ENCODE results near the gene HNF4A.
"Not testable (repeated sequence)": the region's sequence is repeated elsewhere in the genome, so short reads cannot be mapped to it uniquely, and the experiment has no call there.

The HNF4A gene

DNA sequence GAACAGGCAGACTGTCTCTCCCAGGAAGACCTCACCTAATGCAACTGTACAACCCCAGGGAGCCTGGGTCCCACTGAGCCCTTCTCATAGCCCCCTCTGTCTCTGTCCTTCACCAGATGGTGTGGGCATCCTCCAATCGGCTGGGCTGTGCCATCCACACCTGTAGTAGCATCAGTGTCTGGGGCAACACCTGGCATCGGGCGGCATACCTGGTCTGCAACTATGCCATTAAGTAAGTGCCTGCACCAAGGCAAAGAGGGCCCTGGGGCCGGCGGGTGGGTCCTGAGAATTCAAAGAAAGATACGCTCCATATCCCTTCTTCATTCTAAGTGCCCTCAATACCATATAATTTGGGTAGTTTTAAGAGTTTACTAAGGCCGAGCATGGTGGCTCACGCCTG, 10.4 kb upstream of the HNF4A start:
- DNase-seq (ENCODE audit: low read depth, low spot score) = no peak

DNA sequence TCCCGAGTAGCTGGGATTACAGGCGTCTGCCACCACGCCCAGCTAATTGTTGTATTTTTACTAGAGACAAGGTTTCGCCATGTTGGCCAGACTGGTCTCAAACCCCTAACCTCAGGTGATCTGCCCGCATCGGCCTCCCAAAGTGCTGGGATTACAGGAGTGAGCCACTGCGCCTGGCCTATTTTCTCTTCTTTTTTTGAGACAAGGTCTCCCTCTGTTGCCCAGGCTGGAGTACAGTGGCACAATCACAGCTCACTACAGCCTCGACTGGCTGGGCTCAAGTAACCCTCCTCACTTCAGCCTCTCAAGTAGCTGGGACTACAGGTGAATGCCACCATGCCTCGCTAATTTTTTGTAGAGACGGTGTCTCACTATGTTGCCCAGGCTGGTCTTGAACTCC, 9.6 kb upstream of the HNF4A start:
- not testable (repeated sequence) for DNase-seq (ENCODE audit: low read depth, low spot score)

DNA sequence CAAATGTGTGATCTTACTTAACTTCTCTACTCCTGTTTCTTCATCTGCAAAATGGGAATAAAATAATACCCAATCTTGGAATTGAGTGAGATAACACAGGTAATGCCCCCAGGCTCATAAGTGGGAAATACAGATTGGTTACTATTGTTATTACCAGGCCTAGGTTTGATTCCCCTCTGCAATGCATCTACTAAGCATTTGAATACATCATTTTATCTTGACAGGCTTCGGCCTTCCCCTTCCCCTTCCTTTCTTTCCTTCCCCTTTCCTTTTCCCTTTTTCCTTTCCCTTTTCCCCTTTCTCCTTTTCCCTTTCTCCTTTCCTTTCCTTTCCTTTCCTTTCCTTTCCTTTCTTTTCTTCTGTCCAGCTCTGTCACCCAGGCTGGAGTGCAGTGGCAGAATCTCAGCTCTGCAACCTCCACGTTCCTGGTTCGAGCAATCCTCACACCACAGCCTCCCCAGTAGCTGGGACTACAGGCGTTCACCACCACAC, 7.3 kb upstream of the HNF4A start:
- DNase-seq (ENCODE audit: low read depth, low spot score) = no peak

DNA sequence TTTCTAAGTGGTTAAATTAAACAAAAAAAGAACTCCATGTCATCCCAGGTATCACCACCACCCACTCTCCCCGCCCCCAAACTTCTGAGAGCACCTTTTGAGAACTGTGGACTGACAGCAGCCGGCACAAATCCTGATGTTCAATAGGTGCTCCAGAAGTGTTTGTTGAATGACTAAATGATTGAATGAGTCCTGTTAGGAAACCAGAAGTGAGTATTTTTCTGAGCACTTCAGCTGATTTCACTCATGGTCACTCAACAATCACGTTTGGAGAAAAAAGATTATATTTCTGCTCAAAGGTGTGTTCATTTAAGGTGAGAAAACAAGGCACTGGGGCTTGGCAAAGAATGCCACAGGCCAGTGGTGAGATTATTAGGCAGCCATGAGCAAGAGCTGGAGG, 6.2 kb upstream of the HNF4A start:
- no peak for DNase-seq (ENCODE audit: low read depth, low spot score)

DNA sequence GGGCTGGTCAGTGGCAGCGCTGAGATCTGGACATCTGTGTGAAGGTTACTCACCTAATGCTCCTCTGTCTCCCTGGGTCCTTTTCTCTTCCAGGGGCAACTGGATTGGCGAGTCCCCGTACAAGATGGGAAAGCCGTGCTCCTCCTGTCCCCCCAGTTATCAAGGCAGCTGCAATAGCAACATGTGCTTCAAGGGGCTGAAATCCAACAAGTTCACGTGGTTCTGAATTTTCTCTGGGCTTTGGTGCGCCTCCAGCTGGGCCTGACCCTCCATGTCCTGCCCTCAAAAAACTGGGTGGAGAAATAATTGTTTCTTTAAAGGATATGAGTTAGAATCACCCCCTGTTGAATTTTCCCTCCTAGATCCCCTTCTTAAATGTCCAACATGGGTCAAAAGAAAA, 4.9 kb upstream of the HNF4A start:
- DNase-seq (ENCODE audit: low read depth, low spot score) = no peak

DNA sequence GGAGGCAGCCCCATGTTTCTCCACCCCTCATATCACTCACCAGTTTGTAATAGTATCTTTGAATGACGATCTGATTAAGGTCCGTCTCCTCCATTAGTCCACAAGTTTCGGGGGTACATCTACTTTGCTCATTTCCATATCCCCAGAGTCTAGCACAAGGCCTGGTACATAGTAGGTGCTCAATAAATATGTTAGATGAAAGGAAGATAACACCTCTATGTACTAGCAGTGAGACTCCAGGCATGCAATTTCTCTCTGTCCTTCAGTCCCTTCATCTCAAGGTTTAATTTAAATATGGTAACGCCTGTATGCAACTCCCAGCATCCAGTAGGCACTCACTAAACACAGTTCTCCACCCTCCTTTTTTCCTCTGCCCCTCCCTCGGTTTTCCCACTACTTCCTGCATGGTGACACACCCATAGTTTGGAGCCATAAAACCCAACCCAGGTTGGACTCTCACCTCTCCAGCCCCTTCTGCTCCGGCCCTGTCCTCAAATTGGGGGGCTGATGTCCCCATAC, 461 bp upstream of the HNF4A start:
- no peak for DNase-seq (ENCODE audit: low read depth, low spot score)

DNA sequence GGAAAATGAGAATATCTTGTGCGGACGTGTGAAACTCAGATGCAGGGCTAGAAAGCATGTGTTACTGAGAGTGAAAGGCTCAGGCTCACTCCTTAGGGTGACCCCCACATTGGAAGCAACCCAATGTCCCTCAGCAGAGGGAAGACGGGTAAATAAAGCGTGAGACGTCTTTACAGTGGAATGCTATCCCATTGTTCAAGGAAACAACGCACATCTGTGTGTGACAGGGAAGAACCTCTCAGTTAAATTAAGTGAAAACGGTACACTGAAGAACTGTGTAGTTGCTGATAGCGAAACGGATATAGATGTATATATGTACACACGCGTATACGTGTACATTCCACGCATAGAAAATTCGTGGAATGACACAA, 839 bp downstream of the HNF4A start:
- no peak for DNase-seq (ENCODE audit: low read depth, low spot score)

DNA sequence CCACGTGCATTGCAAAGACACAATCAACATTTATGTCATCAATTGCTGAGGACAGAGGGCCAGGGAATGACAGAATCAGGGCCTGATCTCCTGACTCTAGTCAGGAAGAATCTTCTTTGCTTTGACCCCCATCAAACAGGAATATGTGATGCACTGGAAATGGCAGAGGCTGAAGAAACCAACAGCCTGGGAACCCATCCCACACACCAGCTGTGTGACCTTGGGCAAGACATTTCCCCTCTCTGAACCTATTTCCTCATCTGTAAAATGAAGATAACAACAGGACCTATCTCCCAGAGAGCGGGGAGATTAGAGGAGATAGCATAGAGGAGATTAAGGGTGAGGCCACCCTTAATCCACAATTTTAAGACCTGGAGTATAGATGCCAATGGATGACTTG, 1.5 kb downstream of the HNF4A start:
- DNase-seq (ENCODE audit: low read depth, low spot score) = no peak

DNA sequence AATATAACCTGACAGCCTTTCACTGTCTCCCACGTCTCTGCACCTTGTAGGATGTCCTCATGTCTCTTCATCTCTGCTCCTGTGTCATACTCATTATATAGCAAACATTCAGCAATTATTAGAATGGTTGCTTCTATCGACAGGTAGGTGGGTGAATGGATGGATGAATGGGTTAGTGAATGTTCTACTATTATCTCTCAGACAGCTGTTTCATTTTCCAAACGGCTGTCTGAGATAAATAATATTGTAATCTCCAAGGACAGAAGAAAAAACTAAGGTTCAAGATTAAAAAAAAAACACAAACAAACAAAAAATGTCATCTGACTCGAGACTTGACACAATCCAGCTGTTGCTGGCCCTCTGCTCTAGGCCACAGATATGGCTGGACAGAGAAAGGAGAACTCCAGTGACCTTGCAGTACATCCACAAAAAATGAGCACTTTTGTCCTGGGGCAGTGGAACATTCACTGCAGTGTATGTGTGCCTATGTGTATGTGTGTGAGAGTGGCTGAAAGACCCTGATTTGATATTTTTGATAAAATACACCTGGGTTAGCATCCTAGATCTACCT, 2.1 kb downstream of the HNF4A start:
- no peak for DNase-seq (ENCODE audit: low read depth, low spot score)

DNA sequence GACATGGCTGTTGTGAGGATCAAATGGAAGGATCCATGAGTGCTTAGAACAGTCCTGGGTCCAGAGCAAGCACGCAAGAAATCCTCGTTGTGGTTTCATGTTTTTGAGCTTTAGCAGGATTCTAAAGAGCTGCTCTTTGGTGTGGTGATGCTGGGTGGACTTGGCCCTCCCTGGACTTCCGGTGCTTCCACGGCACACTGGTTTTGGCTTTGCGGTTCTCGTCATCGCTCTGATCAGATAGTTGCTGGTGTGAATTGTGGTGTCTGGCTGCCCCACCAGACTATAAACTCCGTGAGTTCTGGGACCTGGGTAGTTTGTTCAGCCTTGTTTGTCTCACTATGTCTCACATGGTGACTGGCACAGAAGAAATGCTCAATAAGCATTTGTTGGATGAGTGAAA, 3.3 kb downstream of the HNF4A start:
- DNase-seq (ENCODE audit: low read depth, low spot score) = no peak

DNA sequence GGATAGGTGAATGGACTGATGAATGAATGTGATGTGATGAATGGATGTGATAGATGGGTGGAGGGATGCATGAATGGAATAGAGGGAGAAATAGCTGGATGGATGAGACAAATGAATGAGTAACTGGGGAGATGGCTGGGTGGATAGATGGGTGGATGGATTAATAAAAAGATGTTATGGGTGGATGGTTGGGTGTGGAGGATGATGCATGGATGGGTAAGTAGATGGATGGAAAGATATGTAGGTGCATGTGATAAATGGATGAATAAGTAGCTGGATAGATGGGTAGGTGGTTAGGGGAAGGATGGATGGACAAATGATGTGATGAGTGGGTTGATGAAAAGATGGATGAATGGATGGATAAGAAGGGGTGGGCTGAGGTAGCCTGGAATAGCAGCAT, 4.7 kb downstream of the HNF4A start:
- no peak for DNase-seq (ENCODE audit: low read depth, low spot score)

DNA sequence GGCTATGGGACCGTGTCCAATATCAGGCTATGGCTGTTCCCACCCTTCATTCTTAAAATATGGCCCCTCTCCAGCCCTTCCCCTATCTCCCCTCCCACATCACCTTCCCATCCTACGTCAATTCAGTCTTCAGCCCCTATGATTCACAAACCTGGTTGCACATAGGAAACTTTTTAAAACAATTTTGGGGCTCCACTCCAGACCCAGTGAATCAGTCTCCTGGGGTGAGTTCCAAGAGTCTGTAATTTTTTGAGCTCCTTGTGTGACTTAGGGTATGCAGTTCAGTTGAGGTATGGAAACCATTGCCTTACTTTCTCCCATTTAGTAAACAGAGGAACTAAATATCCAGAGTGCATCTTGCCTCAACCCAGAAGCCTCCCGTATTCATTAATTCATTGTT, 5.5 kb downstream of the HNF4A start:
- no peak for DNase-seq (ENCODE audit: low read depth, low spot score)

DNA sequence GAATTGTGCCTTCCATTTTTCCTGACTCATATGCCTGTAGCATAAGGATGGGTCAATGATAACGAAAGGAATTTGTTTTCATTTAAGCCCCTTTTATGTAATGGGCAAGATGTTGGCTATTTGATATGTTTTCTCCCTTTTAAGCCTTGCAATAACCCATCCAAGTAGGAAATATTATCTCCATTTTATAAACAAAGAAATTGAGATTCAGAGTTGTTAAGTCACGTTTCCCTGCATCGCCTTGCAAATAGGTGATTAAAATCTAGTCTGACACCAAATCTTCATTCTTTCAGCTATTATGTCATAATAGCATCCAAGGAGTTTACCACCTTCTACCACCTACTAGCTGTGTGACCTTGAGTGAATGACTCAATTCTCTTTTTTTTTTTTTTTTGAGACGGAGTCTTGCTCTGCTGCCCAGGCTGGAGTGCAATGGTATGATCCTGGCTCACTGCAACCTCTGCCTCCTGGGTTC, 7.0 kb downstream of the HNF4A start:
- DNase-seq (ENCODE audit: low read depth, low spot score) = no peak

DNA sequence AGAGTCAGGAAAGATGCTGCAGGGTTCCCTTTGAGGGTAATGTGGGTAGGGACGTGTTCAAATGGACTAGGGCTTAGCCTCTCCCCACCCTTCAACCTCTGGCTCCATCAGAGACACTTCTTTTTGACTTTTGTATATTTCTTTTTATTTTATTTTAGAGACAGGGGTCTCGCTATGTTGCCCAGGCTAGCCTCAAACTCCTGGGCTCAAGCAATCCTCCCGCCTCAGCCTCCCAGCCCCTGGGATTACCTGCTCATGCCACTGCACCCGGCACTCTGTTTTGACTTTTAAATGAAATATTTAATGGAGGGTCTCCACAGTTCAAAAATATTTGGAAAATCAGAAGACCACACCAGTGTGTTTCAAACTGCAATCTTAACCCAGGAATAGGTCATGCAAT, 8.6 kb downstream of the HNF4A start:
- DNase-seq (ENCODE audit: low read depth, low spot score) = no peak

DNA sequence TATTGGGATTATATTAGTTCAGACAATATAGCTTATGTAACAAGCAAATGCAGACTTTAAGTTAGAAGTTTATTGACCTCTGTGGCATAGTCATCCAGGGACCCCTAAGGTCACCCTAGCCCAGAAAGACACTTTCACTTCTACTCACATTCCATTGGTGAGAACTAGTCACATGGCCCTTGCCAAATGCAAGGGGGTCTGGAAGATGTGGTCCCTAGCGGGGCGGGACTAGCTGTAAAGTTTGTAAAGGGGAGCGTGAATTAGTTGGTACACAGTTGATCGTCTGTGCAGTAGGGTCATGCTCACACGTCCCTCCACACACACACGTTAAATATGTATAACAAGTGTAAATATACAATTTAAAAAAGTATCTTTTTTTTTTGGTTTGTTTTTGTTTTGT, 9.3 kb downstream of the HNF4A start:
- no peak for DNase-seq (ENCODE audit: low read depth, low spot score)

DNA sequence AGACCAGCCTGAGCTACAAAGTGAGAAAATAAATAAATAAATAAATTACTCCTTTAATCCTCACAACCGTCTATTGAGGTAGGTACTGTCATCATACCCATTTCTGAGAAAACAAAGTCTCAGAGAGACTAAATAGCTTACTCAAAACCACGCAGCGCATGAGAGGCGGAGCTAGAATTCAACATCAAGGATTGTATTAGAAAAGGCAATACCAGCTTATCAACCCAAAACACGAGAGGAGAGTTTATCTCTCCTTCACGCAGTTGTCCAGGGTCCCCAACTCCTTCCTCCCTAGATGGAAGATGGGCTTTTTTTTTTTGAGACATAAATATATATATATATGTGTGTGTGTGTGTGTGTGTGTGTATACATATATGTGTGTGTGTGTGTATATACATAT, 12.2 kb downstream of the HNF4A start:
- DNase-seq (ENCODE audit: low read depth, low spot score) = no peak

DNA sequence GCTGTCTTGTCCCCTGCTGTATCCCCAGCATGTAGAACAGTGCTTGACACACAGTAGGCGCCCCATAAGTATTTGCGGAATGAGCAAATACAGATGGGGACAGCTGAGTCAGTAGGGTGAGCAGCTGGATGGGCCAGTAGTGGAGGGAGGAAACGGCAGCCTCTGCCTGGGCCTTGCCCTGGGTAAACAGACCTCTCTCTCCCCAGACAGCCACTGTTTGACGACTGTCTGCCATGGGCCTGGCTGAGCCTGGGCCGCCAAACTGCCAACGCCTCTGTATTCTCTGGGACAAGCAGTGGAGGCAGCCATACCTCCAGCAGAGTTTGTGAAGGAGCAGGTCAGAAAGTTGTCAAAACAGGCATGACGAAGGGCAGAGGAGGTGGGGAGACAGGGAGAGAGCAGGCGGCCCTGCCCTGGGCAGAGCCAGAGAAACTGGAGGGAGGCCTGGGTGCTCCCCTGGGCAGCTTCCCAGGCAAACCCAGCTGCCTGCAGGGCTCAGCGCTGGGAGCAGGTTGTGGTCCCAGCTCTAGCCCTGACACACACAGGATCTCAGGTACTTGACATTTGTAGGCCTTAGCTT, 15.2 kb downstream of the HNF4A start:
- no peak for DNase-seq (ENCODE audit: low read depth, low spot score)

DNA sequence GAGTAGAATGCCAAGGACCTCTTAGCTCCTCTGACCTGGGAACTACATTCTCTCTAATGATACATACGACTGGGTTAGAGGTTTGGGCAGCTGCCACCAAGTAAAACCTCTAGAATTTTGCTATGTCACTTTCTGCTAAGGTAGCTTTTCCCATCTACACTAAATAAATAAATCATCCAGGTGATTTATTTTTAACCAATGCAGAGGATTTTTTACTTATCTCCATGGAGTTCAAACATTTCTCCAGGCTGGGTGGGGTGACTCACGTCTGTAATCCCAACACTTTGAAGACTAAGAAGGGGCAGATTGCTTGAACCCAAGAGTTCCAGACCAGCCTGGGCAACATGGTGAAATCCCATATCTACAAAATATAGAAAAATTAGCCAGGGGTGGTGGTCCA, 27.1 kb downstream of the HNF4A start:
- DNase-seq (ENCODE audit: low read depth, low spot score) = no peak

DNA sequence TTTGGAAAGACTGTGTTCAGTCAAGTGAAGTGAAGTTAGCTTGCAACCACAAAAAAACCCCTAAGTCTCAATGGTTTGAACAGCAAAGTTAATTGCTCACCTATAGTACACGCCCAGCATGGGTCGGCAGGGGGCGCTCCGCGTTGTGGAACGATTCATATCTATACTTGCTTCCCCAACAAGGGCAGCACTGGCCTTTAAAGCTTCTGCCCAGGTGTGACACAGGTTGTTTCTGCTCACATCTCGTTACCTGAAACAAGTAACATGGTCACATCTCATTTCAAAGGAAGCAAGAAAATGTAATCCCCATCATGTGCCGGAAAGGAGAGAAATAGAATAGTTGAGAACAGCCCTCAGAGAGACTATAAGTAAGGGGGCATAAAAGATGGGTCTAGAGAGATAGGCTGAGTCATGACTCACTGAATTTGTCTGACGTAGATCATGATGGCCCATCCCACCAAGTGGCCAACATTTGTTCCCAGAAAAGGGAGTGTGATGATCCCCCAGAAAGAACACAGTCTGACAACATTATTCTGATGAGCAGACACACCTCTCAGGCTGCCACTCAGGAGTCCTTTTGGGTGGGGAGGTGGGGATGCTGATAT, 29.0 kb downstream of the HNF4A start:
- DNase-seq (ENCODE audit: low read depth, low spot score) = peak; percentile 74

DNA sequence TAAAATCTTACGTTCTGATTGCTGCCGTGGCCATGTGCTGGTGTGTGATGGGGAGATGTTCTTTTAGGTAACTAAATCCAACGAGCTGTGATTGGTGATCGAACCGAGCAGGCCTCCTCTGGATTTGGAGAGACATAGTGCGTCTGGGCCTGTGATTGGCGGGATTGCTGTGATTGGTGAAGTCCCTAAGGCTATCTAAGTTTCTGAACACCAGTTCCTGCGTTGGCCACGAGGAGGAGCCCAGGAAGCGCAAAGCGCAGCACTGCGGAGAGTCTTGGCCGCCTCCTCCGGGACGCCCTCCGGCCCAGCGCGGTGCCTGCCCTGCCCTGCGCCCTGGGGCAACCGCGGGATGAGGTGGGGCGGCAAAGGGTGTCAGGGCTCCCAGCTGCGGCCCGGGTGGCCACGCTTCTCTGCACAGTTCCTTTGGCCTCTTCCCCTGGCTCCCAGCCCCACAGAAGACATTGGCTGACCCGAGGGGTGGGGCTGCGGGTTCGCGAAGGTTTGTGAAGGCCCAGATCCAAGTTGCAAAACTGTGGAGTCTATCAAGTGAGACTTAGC, 33.0 kb downstream of the HNF4A start:
- DNase-seq (ENCODE audit: low read depth, low spot score) = peak; percentile 25

DNA sequence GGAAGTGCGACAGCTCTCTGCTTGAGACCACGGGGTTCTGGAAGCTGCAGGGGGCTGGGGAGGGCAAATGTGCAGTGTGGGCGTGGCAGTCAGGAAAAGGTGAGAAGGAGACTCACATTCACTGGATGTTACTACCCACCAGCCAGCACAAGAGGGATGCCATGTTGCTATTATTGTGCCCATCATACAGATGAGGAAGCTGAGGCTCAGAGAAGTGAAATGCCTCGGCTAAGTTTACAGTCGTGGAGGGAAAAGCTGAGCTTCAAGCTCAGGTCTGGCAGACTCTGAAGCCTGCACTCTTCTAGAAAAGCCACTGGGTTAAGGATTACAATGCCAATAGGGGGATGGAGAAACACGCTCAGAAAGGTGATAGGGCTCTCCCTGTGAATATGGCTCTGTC, 34.4 kb downstream of the HNF4A start:
- DNase-seq (ENCODE audit: low read depth, low spot score) = no peak

DNA sequence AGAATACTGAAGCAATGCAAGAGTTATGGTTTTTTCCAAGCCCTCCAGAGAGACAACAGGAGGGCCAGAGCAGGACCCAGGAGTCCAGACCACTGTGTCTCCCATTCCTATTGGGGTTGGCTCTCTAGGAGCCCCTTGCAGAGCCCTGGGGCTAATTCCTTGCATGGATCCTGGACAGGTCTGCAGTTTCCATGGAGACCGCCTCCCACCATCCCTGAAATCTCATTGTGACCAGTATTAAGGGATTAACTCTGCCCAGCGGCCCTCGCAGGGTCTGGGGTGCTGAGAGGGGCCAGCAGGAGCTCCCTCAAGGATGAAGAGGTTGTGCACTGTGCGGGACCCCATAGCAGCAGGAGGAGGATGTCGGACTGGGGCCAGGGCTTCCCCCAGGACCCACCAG, 34.8 kb downstream of the HNF4A start:
- no peak for DNase-seq (ENCODE audit: low read depth, low spot score)
